GM12801 (cell line): ENCODE data around the gene COX4I1.

ENCODE experiments used
- CTCF ChIP-seq: IDR thresholded peaks from one replicate; pipeline ENCODE4 v1.5.1; 2011; ENCODE audit warnings: control low read depth; ENCODE audit not compliant: insufficient read length; ENCODE audit errors: extremely low read depth

The COX4I1 gene

GRCh38 chr16:85761861-85762260 lies 37.6 kb upstream of the COX4I1 start:
- no peak for TF ChIP-seq CTCF

- TF ChIP-seq CTCF: no peak
Measured at GRCh38 chr16:85762970-85763369, 36.5 kb upstream of the COX4I1 start.

GRCh38 chr16:85763616-85764015 lies 35.9 kb upstream of the COX4I1 start:
- no peak for TF ChIP-seq CTCF

- TF ChIP-seq CTCF: no peak
Measured at GRCh38 chr16:85765211-85765610, 34.3 kb upstream of the COX4I1 start.

- TF ChIP-seq CTCF: no peak
Measured at GRCh38 chr16:85765767-85766166, 33.7 kb upstream of the COX4I1 start.

- TF ChIP-seq CTCF: no peak
Measured at GRCh38 chr16:85767531-85767930, 32.0 kb upstream of the COX4I1 start.

GRCh38 chr16:85768199-85768598 lies 31.3 kb upstream of the COX4I1 start:
- no peak for TF ChIP-seq CTCF

GRCh38 chr16:85770741-85771140 lies 28.8 kb upstream of the COX4I1 start:
- TF ChIP-seq CTCF: no peak
